Measurements from ENCODE around the gene NFXL1. TPM values are rescaled to one million over a fixed set of nuclear protein-coding genes. Genes with fewer than 3 reads are reported as not detected.

The NFXL1 gene
- total and polyA plus RNA-seq, 10 of the 15 experiments (the other 5 are each of a cell fraction or from before 2014, with no cell fraction given), result 8.1 to 16.5 (median 13.1) TPM

DNA sequence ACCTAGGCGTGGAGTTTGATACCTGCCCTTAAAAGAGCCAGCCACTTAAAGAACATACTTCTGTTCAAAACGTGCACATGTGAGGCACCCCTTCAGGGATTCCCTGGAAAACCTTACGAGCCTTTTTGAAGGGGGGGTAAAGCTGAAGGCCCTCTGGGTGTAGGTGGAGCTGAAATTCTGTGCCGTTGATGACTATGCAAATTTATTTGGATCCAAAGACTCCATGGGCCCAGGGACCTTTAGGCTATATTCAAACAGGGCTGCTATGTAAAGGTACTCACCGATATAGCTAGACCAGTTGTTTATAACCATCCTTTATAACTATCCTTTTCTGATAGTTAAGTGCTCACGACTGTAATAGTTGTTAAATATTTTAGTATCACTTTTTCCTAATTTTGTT is 40.3 kb upstream of the NFXL1 start:
- H2AFZ ChIP-seq (ENCODE audit: control insufficient read depth, low read depth, low read length), result no peak overlapping the region
- no peaks in the 10 kb centered on the region for H3K36me3 ChIP-seq (ENCODE audit: control insufficient read depth in 2 of 2, insufficient read depth in 2 of 2, low read length in 1 of 2)

More for the DNA sequence above, 40.3 kb upstream of the NFXL1 start:
- in situ Hi-C loops (cut with MboI), result no loop called here
- WGBS (ENCODE audit: insufficient coverage, insufficient replicate concordance, low lambda C conversion rate, missing lambda C conversion rate), result 35% methylated on average over 6 of the region's 6 CpGs
- no peak for DNase-seq (ENCODE audit: low read depth, low spot score)
- Histone ChIP-seq H3K4me1 (ENCODE audit: control insufficient read depth, insufficient read depth, low read length) (no peaks in the 10 kb centered on the region), H3K9ac (ENCODE audit: control insufficient read depth, insufficient read depth, low read length) (no peak overlapping the region), H4K20me1 (ENCODE audit: control insufficient read depth, insufficient read depth) (no peaks in the 10 kb centered on the region), H3K27me3 (replicated peaks in 1 of 2; ENCODE audit: control insufficient read depth in 2 of 2, insufficient read depth in 2 of 2, low read length in 1 of 2) (no peaks in the 10 kb centered on the region; a peak in 1 of 4 replicates), H3K79me2 (ENCODE audit: control insufficient read depth, insufficient read depth, low read length) (no peaks in the 10 kb centered on the region), H3K27ac (ENCODE audit: control insufficient read depth, insufficient read depth) (no peak overlapping the region), H3K4me3 (no peak overlapping the region), H3K9me3 (replicated peaks; ENCODE audit: control insufficient read depth, insufficient read depth, low read length) (no peaks in the 10 kb centered on the region), H3K4me2 (ENCODE audit: control insufficient read depth, insufficient read depth) (no peak overlapping the region)
- BruUV-seq (replicated peaks), result no TSS peak
- no peak for ATAC-seq
- ChIA-PET RAD21 (ENCODE audit: unreplicated experiment) (no interaction called here), SMC1A (ENCODE audit: uncharacterized antibody, unreplicated experiment) (interaction anchor here (0.6 kb wide), 1 partner anchor 997 kb away, joined by 3 read pairs; no protein-coding TSS in a partner anchor), CTCF (interaction anchor here (1.4 kb wide), 1 partner anchor 10 kb away, joined by 3 read pairs; no protein-coding TSS in a partner anchor), POLR2A (no interaction called here)
- TF ChIP-seq NRF1 (conservative IDR thresholded peaks at IDR 0.05; ENCODE audit: low read depth, low read length) (no peak), ZNF217 (IDR thresholded peaks at IDR 0.05) (no peak), ZNF384 (IDR thresholded peaks at IDR 0.05; ENCODE audit: borderline replicate concordance, low read depth, low read length) (no peak), IKZF2 (IDR thresholded peaks at IDR 0.05) (no peak), POLR2A (IDR thresholded peaks at IDR 0.05; ENCODE audit: low read depth, low read length) (no peak), FOS (IDR thresholded peaks at IDR 0.05; ENCODE audit: borderline replicate concordance, extremely low read depth, insufficient read length) (no peak), ZBTB40 (IDR thresholded peaks at IDR 0.05; ENCODE audit: borderline replicate concordance) (no peak), ZNF24 (IDR thresholded peaks at IDR 0.05) (no peak), SMAD1 (IDR thresholded peaks at IDR 0.05; ENCODE audit: low read depth, partially characterized antibody) (no peak), RCOR1 (conservative IDR thresholded peaks at IDR 0.05; ENCODE audit: low read depth, low read length) (no peak), EGR1 (IDR thresholded peaks at IDR 0.05; ENCODE audit: borderline replicate concordance in 1 of 2, low read depth in 2 of 2, low read length in 2 of 2) (no peak)
- TF ChIP-seq, protein P1, sequence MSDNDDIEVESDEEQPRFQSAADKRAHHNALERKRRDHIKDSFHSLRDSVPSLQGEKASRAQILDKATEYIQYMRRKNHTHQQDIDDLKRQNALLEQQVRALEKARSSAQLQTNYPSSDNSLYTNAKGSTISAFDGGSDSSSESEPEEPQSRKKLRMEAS (IDR thresholded peaks at IDR 0.05; ENCODE audit: low read depth, low read length), result no peak
- TF ChIP-seq, protein P2, sequence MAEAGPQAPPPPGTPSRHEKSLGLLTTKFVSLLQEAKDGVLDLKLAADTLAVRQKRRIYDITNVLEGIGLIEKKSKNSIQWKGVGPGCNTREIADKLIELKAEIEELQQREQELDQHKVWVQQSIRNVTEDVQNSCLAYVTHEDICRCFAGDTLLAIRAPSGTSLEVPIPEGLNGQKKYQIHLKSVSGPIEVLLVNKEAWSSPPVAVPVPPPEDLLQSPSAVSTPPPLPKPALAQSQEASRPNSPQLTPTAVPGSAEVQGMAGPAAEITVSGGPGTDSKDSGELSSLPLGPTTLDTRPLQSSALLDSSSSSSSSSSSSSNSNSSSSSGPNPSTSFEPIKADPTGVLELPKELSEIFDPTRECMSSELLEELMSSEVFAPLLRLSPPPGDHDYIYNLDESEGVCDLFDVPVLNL (IDR thresholded peaks at IDR 0.05; ENCODE audit: low read depth, low read length), result no peak
- TF ChIP-seq, protein P3, sequence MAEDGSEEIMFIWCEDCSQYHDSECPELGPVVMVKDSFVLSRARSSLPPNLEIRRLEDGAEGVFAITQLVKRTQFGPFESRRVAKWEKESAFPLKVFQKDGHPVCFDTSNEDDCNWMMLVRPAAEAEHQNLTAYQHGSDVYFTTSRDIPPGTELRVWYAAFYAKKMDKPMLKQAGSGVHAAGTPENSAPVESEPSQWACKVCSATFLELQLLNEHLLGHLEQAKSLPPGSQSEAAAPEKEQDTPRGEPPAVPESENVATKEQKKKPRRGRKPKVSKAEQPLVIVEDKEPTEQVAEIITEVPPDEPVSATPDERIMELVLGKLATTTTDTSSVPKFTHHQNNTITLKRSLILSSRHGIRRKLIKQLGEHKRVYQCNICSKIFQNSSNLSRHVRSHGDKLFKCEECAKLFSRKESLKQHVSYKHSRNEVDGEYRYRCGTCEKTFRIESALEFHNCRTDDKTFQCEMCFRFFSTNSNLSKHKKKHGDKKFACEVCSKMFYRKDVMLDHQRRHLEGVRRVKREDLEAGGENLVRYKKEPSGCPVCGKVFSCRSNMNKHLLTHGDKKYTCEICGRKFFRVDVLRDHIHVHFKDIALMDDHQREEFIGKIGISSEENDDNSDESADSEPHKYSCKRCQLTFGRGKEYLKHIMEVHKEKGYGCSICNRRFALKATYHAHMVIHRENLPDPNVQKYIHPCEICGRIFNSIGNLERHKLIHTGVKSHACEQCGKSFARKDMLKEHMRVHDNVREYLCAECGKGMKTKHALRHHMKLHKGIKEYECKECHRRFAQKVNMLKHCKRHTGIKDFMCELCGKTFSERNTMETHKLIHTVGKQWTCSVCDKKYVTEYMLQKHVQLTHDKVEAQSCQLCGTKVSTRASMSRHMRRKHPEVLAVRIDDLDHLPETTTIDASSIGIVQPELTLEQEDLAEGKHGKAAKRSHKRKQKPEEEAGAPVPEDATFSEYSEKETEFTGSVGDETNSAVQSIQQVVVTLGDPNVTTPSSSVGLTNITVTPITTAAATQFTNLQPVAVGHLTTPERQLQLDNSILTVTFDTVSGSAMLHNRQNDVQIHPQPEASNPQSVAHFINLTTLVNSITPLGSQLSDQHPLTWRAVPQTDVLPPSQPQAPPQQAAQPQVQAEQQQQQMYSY (CRISPR knock-in tag; IDR thresholded peaks at IDR 0.05), result no peak
- no peak for FAIRE-seq
- intact Hi-C loops (cut with micrococcal nuclease; ENCODE audit: unreplicated experiment), result no loop called here
